A673 (cell line): ENCODE measurements around the gene BMF.
"Not testable (repeated sequence)": the region's sequence is repeated elsewhere in the genome, so short reads cannot be mapped to it uniquely, and the experiment has no call there.

Source experiments
- EZH2 ChIP-seq: fragments of 200-600 bp; sonication (generic); IDR thresholded peaks from 2 replicates; pipeline ENCODE4 v1.6.1; 2017; ENCODE audit warnings: borderline replicate concordance, low read depth, mild to moderate bottlenecking, mixed read lengths, antibody characterized with exemption, low read length; ENCODE audit not compliant: poor library complexity, severe bottlenecking
- TF ChIP-seq, protein P1 (sequence below): fragments of 300-800, 200-600 bp; sonication (generic); conservative IDR thresholded peaks from 2 replicates; pipeline ENCODE4 v1.5.1; 2017; ENCODE audit warnings: low read depth, mild to moderate bottlenecking, antibody characterized with exemption, low read length, moderate library complexity, mixed read lengths

DNA sequence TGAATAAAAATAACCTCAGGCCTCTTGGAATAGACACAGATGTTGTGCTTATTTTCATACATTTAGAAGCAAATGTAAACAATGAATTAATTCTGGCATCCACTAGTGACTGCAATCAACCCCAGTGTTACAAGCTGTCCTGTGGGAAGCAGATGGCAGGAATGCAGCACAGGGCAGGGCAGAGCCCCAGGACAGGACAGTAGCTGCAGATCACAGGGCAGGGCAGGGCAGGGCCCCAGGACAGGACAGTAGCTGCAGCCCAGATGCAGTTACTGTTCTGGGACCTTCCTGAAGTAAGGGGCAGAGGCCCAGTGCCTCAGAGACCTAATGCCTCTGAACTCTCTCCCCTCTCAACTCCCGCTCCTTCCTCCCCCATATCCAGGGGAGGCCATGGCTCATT, 14.3 kb upstream of the BMF start:
- TF ChIP-seq, protein P1, sequence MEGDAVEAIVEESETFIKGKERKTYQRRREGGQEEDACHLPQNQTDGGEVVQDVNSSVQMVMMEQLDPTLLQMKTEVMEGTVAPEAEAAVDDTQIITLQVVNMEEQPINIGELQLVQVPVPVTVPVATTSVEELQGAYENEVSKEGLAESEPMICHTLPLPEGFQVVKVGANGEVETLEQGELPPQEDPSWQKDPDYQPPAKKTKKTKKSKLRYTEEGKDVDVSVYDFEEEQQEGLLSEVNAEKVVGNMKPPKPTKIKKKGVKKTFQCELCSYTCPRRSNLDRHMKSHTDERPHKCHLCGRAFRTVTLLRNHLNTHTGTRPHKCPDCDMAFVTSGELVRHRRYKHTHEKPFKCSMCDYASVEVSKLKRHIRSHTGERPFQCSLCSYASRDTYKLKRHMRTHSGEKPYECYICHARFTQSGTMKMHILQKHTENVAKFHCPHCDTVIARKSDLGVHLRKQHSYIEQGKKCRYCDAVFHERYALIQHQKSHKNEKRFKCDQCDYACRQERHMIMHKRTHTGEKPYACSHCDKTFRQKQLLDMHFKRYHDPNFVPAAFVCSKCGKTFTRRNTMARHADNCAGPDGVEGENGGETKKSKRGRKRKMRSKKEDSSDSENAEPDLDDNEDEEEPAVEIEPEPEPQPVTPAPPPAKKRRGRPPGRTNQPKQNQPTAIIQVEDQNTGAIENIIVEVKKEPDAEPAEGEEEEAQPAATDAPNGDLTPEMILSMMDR, result not testable (repeated sequence)
- not testable (repeated sequence) for TF ChIP-seq EZH2
